ENCODE measurements around the gene ZNG1C.
"Not testable (repeated sequence)": the region's sequence is repeated elsewhere in the genome, so short reads cannot be mapped to it uniquely, and the experiment has no call there.

- not testable (repeated sequence) for TF ChIP-seq CTCF (conservative IDR thresholded peaks at IDR 0.05; ENCODE audit: low read depth, low read length); EZH2 (IDR thresholded peaks at IDR 0.05; ENCODE audit: low read length, unreplicated experiment); EZH2phosphoT487 (IDR thresholded peaks at IDR 0.05; ENCODE audit: borderline replicate concordance, low read length)
Observed at GRCh38 chr9:68242437-68242836, 654 bp downstream of the ZNG1C start.

Measured in PC-3 (cell line).